ENCODE results near the gene LRRC46. TPM values are rescaled to one million over a fixed set of nuclear protein-coding genes. Genes with fewer than 3 reads are reported as not detected.

The LRRC46 gene
- polyA plus RNA-seq, 4 donors = 0.22 to 1.5 (median 0.40) TPM

- Histone ChIP-seq H3K36me3 (ENCODE audit: control insufficient read depth in 3 of 3, insufficient read depth in 2 of 3, low read depth in 1 of 3, low read length in 3 of 3) (no peaks in the 10 kb centered on the region), H3K27ac (ENCODE audit: low read depth in 1 of 3, low read length in 2 of 3) (no peak overlapping the region), H3K9me3 (ENCODE audit: control insufficient read depth in 2 of 2, insufficient read depth in 1 of 2, low read depth in 1 of 2, low read length in 1 of 2) (no peaks in the 10 kb centered on the region), H3K27me3 (ENCODE audit: control insufficient read depth in 3 of 3, insufficient read depth in 3 of 3, low read length in 3 of 3) (peaks cover 3 to 8% (median 3%) of the 10 kb centered on the region in 3 donors), H3K4me3 (ENCODE audit: low read depth in 1 of 3, low read length in 3 of 3) (no peak overlapping the region), H3K4me1 (ENCODE audit: control insufficient read depth in 3 of 3, insufficient read depth in 2 of 3, low read depth in 1 of 3, low read length in 2 of 3) (peaks cover 0 to 45% (median 3%) of the 10 kb centered on the region in 3 donors)
- FAIRE-seq (no peak), DNase-seq (no peak)
- 59 to 80% (median 69%) methylated on average over 7 to 9 of the region's 9 CpGs for WGBS, 3 donors
These were observed 46.0 kb downstream of the LRRC46 start for GRCh38 chr17:47877368-47878034.

DNA sequence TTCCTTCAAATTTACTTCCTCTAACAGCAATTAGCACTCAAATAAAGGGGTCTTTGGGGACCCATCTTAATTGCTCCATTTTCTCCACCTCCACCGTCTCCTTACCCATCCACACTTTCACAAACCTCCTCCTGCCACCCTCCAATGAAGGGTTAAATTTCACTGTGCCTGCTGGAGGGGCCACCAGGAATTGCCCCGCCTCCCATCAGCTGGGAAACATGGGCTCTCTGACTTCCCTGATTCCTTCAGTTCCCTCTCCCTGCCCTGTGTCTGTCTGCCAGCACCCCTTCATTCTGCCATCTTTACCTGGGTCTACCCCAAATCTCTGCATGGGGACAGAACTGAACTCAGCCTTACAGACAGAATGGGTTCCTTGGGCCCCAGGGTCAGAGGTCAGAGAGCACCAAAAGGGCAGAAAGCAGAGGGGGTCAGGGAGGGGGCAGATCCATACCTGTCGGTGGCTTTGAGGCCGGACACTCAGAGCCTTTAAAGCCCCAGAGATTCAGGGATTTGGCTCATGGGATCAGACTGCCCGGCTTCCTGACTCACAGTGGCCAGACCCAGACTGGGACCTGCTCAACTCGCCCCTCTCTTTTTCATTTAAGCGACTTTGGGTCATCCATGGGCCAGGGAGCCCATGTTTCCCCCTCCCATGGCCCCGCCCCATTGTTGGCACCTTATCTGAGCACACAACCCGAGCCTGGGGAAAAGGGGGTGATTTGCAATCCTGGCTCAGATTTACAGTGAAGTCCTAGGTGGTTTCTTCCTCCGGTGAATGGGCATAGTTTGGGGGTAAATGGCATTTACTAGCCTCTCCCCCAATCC lies 46.9 kb downstream of the LRRC46 start:
- H3K36me3 ChIP-seq (ENCODE audit: control insufficient read depth in 3 of 3, insufficient read depth in 2 of 3, low read depth in 1 of 3, low read length in 3 of 3) = no peaks in the 10 kb centered on the region
- no peak for FAIRE-seq
- no peak for DNase-seq
- WGBS, 3 donors = 53 to 63% (median 63%) methylated on average over 10 of the region's 10 CpGs
- no peaks in the 10 kb centered on the region for H3K9me3 ChIP-seq (ENCODE audit: control insufficient read depth in 2 of 2, insufficient read depth in 1 of 2, low read depth in 1 of 2, low read length in 1 of 2)
- H3K27ac ChIP-seq (ENCODE audit: low read depth in 1 of 3, low read length in 2 of 3) = no peak overlapping the region
- H3K27me3 ChIP-seq (ENCODE audit: control insufficient read depth in 3 of 3, insufficient read depth in 3 of 3, low read length in 3 of 3) = no peaks in the 10 kb centered on the region
- peaks cover 0 to 50% (median 3%) of the 10 kb centered on the region in 3 donors for H3K4me1 ChIP-seq (ENCODE audit: control insufficient read depth in 3 of 3, insufficient read depth in 2 of 3, low read depth in 1 of 3, low read length in 2 of 3)
- H3K4me3 ChIP-seq (ENCODE audit: low read depth in 1 of 3, low read length in 3 of 3) = no peak overlapping the region

DNA sequence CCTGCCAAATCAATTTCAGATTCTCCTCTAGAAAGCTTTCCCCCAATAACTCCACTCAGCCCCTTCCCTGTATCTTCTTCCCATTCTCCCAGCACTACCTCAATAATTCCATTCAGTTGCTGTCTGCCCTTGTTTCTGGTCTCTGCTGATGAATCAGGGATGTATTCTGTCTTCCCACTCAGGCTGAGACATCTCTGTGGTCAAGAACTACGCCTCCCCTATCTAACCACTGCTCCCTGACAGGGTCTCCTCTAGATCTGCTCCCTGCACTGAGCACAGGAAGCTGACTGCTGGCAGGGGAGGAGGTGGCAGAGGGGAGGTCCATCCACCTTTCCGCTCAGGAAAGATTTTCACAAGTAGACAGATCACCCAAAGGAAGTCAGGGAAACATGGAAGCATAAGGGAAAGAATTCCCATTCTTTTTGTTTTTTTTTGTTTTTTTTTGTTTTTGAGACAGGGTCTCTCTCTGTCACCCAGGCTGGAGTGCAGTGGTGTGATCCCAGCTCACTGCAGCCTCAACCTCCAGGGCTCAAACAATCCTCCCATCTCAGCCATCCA lies 47.6 kb downstream of the LRRC46 start:
- WGBS, 3 donors = 66 to 84% (median 79%) methylated on average over 2 of the region's 2 CpGs
- DNase-seq = no peak
- Histone ChIP-seq H3K9me3 (ENCODE audit: control insufficient read depth in 2 of 2, insufficient read depth in 1 of 2, low read depth in 1 of 2, low read length in 1 of 2) (no peaks in the 10 kb centered on the region), H3K4me3 (ENCODE audit: low read depth in 1 of 3, low read length in 3 of 3) (no peak overlapping the region), H3K27me3 (ENCODE audit: control insufficient read depth in 3 of 3, insufficient read depth in 3 of 3, low read length in 3 of 3) (no peaks in the 10 kb centered on the region), H3K27ac (ENCODE audit: low read depth in 1 of 3, low read length in 2 of 3) (no peak overlapping the region), H3K36me3 (ENCODE audit: control insufficient read depth in 3 of 3, insufficient read depth in 2 of 3, low read depth in 1 of 3, low read length in 3 of 3) (no peaks in the 10 kb centered on the region), H3K4me1 (ENCODE audit: control insufficient read depth in 3 of 3, insufficient read depth in 2 of 3, low read depth in 1 of 3, low read length in 2 of 3) (peaks cover 0 to 57% (median 9%) of the 10 kb centered on the region in 3 donors)
- no peak for FAIRE-seq

DNA sequence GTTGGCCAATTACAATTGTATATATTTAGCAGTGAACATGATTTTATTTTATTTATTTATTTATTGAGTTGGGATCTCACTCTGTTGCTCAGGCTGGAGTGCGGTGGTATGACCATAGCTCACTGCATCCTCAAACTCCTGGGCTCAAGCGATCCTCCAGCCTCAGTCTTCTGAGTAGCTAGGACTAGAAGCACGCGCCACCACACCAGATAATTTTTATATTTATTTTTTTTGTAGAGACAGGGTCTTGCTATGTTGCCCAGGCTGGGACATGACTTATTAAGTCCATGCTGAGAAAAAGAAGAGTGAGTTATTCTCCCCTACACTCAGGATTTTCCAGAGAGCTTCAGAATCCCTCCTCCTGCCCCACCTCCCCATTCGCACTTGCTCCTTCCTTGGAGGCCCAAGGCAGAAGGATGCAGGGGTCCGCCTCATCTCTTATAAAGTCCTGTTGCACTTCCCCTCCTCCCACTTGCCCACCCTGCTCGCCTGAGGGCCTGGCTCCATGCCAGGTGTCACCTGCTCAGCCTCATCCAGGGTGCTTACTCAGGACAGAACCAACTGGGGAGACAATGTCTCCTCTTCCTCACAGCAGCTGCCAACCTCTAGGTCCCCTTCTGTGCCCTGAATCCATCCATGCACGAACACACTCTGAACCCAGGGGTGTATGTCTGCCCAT lies 48.4 kb downstream of the LRRC46 start:
- FAIRE-seq (no peak), DNase-seq (no peak)
- Histone ChIP-seq H3K4me1 (ENCODE audit: control insufficient read depth in 3 of 3, insufficient read depth in 2 of 3, low read depth in 1 of 3, low read length in 2 of 3) (peaks cover 0 to 65% (median 9%) of the 10 kb centered on the region in 3 donors), H3K27me3 (ENCODE audit: control insufficient read depth in 3 of 3, insufficient read depth in 3 of 3, low read length in 3 of 3) (no peaks in the 10 kb centered on the region), H3K36me3 (ENCODE audit: control insufficient read depth in 3 of 3, insufficient read depth in 2 of 3, low read depth in 1 of 3, low read length in 3 of 3) (no peaks in the 10 kb centered on the region), H3K4me3 (ENCODE audit: low read depth in 1 of 3, low read length in 3 of 3) (no peak overlapping the region), H3K27ac (ENCODE audit: low read depth in 1 of 3, low read length in 2 of 3) (no peak overlapping the region), H3K9me3 (ENCODE audit: control insufficient read depth in 2 of 2, insufficient read depth in 1 of 2, low read depth in 1 of 2, low read length in 1 of 2) (no peaks in the 10 kb centered on the region)
- 80 to 88% (median 82%) methylated on average over 8 of the region's 8 CpGs for WGBS, 3 donors

GRCh38 chr17:47882247-47882646 lies 50.8 kb downstream of the LRRC46 start:
- Histone ChIP-seq H3K27me3 (ENCODE audit: control insufficient read depth in 3 of 3, insufficient read depth in 3 of 3, low read length in 3 of 3) (no peaks in the 10 kb centered on the region), H3K4me3 (ENCODE audit: low read depth in 1 of 3, low read length in 3 of 3) (no peak overlapping the region), H3K27ac (ENCODE audit: low read depth in 1 of 3, low read length in 2 of 3) (peak overlapping the region in 2 of 3 donors; percentile 24 to 85), H3K4me1 (ENCODE audit: control insufficient read depth in 3 of 3, insufficient read depth in 2 of 3, low read depth in 1 of 3, low read length in 2 of 3) (peaks cover 0 to 74% (median 9%) of the 10 kb centered on the region in 3 donors), H3K9me3 (ENCODE audit: control insufficient read depth in 2 of 2, insufficient read depth in 1 of 2, low read depth in 1 of 2, low read length in 1 of 2) (no peaks in the 10 kb centered on the region), H3K36me3 (ENCODE audit: control insufficient read depth in 3 of 3, insufficient read depth in 2 of 3, low read depth in 1 of 3, low read length in 3 of 3) (no peaks in the 10 kb centered on the region)
- DNase-seq = peak; percentile 74 to 90
- 6 to 24% (median 22%) methylated on average over 7 of the region's 7 CpGs for WGBS, 3 donors
- no peak for FAIRE-seq

GRCh38 chr17:47882695-47883588 lies 51.5 kb downstream of the LRRC46 start:
- Histone ChIP-seq H3K27ac (ENCODE audit: low read depth in 1 of 3, low read length in 2 of 3) (peak overlapping the region; percentile 12 to 86 (median 85)), H3K4me1 (ENCODE audit: control insufficient read depth in 3 of 3, insufficient read depth in 2 of 3, low read depth in 1 of 3, low read length in 2 of 3) (peaks cover 0 to 68% (median 9%) of the 10 kb centered on the region in 3 donors), H3K9me3 (ENCODE audit: control insufficient read depth in 2 of 2, insufficient read depth in 1 of 2, low read depth in 1 of 2, low read length in 1 of 2) (no peaks in the 10 kb centered on the region), H3K36me3 (ENCODE audit: control insufficient read depth in 3 of 3, insufficient read depth in 2 of 3, low read depth in 1 of 3, low read length in 3 of 3) (no peaks in the 10 kb centered on the region), H3K4me3 (ENCODE audit: low read depth in 1 of 3, low read length in 3 of 3) (no peak overlapping the region), H3K27me3 (ENCODE audit: control insufficient read depth in 3 of 3, insufficient read depth in 3 of 3, low read length in 3 of 3) (no peaks in the 10 kb centered on the region)
- FAIRE-seq (no peak), DNase-seq (peak in 1 of 2 donors; percentile 21)
- 62 to 76% (median 70%) methylated on average over 9 of the region's 9 CpGs for WGBS, 3 donors

- Histone ChIP-seq H3K4me1 (ENCODE audit: control insufficient read depth in 3 of 3, insufficient read depth in 2 of 3, low read depth in 1 of 3, low read length in 2 of 3) (peaks cover 0 to 59% (median 9%) of the 10 kb centered on the region in 3 donors), H3K9me3 (ENCODE audit: control insufficient read depth in 2 of 2, insufficient read depth in 1 of 2, low read depth in 1 of 2, low read length in 1 of 2) (no peaks in the 10 kb centered on the region), H3K4me3 (ENCODE audit: low read depth in 1 of 3, low read length in 3 of 3) (no peak overlapping the region), H3K27me3 (ENCODE audit: control insufficient read depth in 3 of 3, insufficient read depth in 3 of 3, low read length in 3 of 3) (no peaks in the 10 kb centered on the region), H3K36me3 (ENCODE audit: control insufficient read depth in 3 of 3, insufficient read depth in 2 of 3, low read depth in 1 of 3, low read length in 3 of 3) (no peaks in the 10 kb centered on the region), H3K27ac (ENCODE audit: low read depth in 1 of 3, low read length in 2 of 3) (peak overlapping the region; percentile 85 to 87 (median 86))
- WGBS, 3 donors = 25 to 59% (median 35%) methylated on average over 9 of the region's 9 CpGs
- DNase-seq = peak; percentile 77 to 78
- no peak for FAIRE-seq
These were observed 52.3 kb downstream of the LRRC46 start for GRCh38 chr17:47883589-47884426.

Data from small intestine (tissue), 7 donors.